Endothelial cell of umbilical vein (primary cell): ENCODE results near the gene FBXO8. TPM values are rescaled to one million over a fixed set of nuclear protein-coding genes. Genes with fewer than 3 reads are reported as not detected.

Source experiments
- BruUV-seq: library from RNA; stranded (reverse); fragments of 400-500 nt; replicated peaks from 2 replicates; lab custom pipeline; 2021; lab: Mats Ljungman, UMichigan
- CTCF ChIA-PET: fragments of 300-600, 350-600 bp; sonication (Branson Sonifier 250); formaldehyde crosslinking; loops from one replicate; lab custom pipeline; 2021; ENCODE audit warnings: antibody characterized with exemption, inconsistent platforms; lab: Charles Lee
- POLR2A ChIA-PET: fragments of 300-600, 350-600 bp; sonication (Branson Sonifier 250); formaldehyde crosslinking; loops from one replicate; lab custom pipeline; 2021; ENCODE audit warnings: antibody characterized with exemption, inconsistent platforms; lab: Charles Lee
- DNase-seq: peaks from one replicate; pipeline ENCODE4 v3.0.0-alpha.2; 2011; ENCODE audit warnings: low read depth, low spot score
- FAIRE-seq: peaks from 2 replicates; lab custom pipeline; 2011; peaks lifted over from hg19 to GRCh38; lab: Jason Lieb, UNC
- H2AFZ ChIP-seq: 2 replicates; pipeline ENCODE4 v1.6.0; 2012; ENCODE audit warnings: low read depth, low read length, control low read depth, inconsistent platforms
- H3K27ac ChIP-seq: 2 replicates; pipeline ENCODE4 v1.5.1; 2011; ENCODE audit warnings: low read depth, mild to moderate bottlenecking, control low read depth, low read length, moderate library complexity; ENCODE audit not compliant: insufficient read depth
- H3K27me3 ChIP-seq, 2 experiments: 2 replicates each; pipeline versions ENCODE4 v1.6.0 to v1.6.1; 2011; ENCODE audit warnings: low read length in 2 of 2, mixed read lengths in 1 of 2; ENCODE audit not compliant: control insufficient read depth in 2 of 2, insufficient read depth in 2 of 2
- H3K36me3 ChIP-seq, 2 experiments: 2 replicates in 1 of 2; 3 replicates in 1 of 2; pipeline ENCODE4 v1.5.1; 2011; ENCODE audit warnings: low read length in 2 of 2, mild to moderate bottlenecking in 1 of 2, moderate library complexity in 1 of 2; ENCODE audit not compliant: control insufficient read depth in 2 of 2, insufficient read depth in 2 of 2; ENCODE audit errors: extremely low read depth in 1 of 2
- H3K4me1 ChIP-seq: 3 replicates; pipeline ENCODE4 v1.5.1; 2011; ENCODE audit warnings: mild to moderate bottlenecking, low read length; ENCODE audit not compliant: control insufficient read depth, insufficient read depth; ENCODE audit errors: extremely low read depth
- H3K4me2 ChIP-seq: 2 replicates; pipeline ENCODE4 v1.6.1; 2011; ENCODE audit warnings: low read length, control low read depth, mixed read lengths; ENCODE audit not compliant: insufficient read depth
- H3K4me3 ChIP-seq, 3 experiments: fragments of 200-600 bp in 1 of 3; sonication (generic), shearing (Covaris generic) in 1 of 3; replicated peaks in 1 of 3; 2 replicates each; pipeline ENCODE4 v1.5.1; 2011 to 2016; ENCODE audit warnings: control low read depth in 3 of 3, low read length in 3 of 3, mild to moderate bottlenecking in 2 of 3, inconsistent platforms in 1 of 3, low read depth in 1 of 3, moderate library complexity in 1 of 3; ENCODE audit not compliant: insufficient read depth in 1 of 3
- H3K79me2 ChIP-seq: 2 replicates; pipeline ENCODE4 v1.6.0; 2012; ENCODE audit warnings: low read length, inconsistent platforms; ENCODE audit not compliant: control insufficient read depth, insufficient read depth
- H3K9ac ChIP-seq: replicated peaks from 2 replicates; pipeline ENCODE3; 2011; ENCODE audit warnings: low read length, control low read depth; ENCODE audit not compliant: insufficient read depth; ENCODE audit errors: extremely low read depth
- H3K9me1 ChIP-seq: replicated peaks from 3 replicates; pipeline ENCODE4 v1.6.0; 2011; ENCODE audit warnings: mild to moderate bottlenecking, low read length; ENCODE audit not compliant: control insufficient read depth, insufficient read depth; ENCODE audit errors: extremely low read depth
- H3K9me3 ChIP-seq: replicated peaks from 2 replicates; pipeline ENCODE4 v1.5.1; 2012; ENCODE audit warnings: low read length, inconsistent platforms; ENCODE audit not compliant: control insufficient read depth, insufficient read depth
- H4K20me1 ChIP-seq: replicated peaks from 2 replicates; pipeline ENCODE3; 2011; ENCODE audit warnings: mild to moderate bottlenecking, low read length; ENCODE audit not compliant: control insufficient read depth, insufficient read depth; ENCODE audit errors: extremely low read depth
- CTCF ChIP-seq, 2 donors: IDR thresholded peaks; 1 replicate in 1 of 2; 2 replicates in 1 of 2; pipeline ENCODE4 v1.5.1; 2011; ENCODE audit warnings: low read length in 2 of 2, mild to moderate bottlenecking in 2 of 2, moderate library complexity in 2 of 2, control low read depth in 1 of 2, inconsistent platforms in 1 of 2, low read depth in 1 of 2; ENCODE audit not compliant: insufficient read depth in 1 of 2; ENCODE audit errors: extremely low read depth in 1 of 2
- EZH2 ChIP-seq: IDR thresholded peaks from 2 replicates; pipeline ENCODE4 v1.6.1; 2012; ENCODE audit warnings: borderline replicate concordance, low read depth, mild to moderate bottlenecking, moderate library complexity, low read length, inconsistent platforms; ENCODE audit not compliant: severe bottlenecking
- FOS ChIP-seq: IDR thresholded peaks from 2 replicates; pipeline ENCODE4 v1.6.1; 2011; ENCODE audit warnings: mild to moderate bottlenecking, low read length, moderate library complexity, borderline replicate concordance; ENCODE audit not compliant: insufficient read depth
- GATA2 ChIP-seq: IDR thresholded peaks from 2 replicates; pipeline ENCODE4 v1.7.0; 2011; ENCODE audit warnings: low read depth, mild to moderate bottlenecking, moderate library complexity, mixed read lengths, low read length; ENCODE audit not compliant: insufficient read length, insufficient read depth
- JUN ChIP-seq: IDR thresholded peaks from 2 replicates; pipeline ENCODE4 v1.6.1; 2011; ENCODE audit warnings: borderline replicate concordance, low read depth; ENCODE audit not compliant: insufficient read length, insufficient read depth
- MAX ChIP-seq: IDR thresholded peaks from 2 replicates; pipeline ENCODE4 v1.6.1; 2011; ENCODE audit not compliant: insufficient read depth, insufficient read length
- MYC ChIP-seq: IDR thresholded peaks from one replicate; pipeline ENCODE4 v1.6.1; 2011; ENCODE audit warnings: mild to moderate bottlenecking, low read depth, low read length
- POLR2A ChIP-seq: IDR thresholded peaks from 2 replicates; pipeline ENCODE4 v1.6.1; 2012; ENCODE audit warnings: low read depth, mild to moderate bottlenecking, control low read depth, low read length
- POLR2AphosphoS5 ChIP-seq: IDR thresholded peaks from 2 replicates; pipeline ENCODE4 v1.6.1; 2012; ENCODE audit warnings: low read depth, mild to moderate bottlenecking, control low read depth, low read length, moderate library complexity; ENCODE audit not compliant: insufficient read depth
- dilution Hi-C: fragments of 300-500 bp; cut with MboI; formaldehyde crosslinking; loops from one replicate; pipeline ENCODE4 v1.15.0; 2019; ENCODE audit warnings: low sequenced_read_pairs; ENCODE audit not compliant: extremely low pct_ligation_motif_present
- intact Hi-C: fragments of 100-400 bp; cut with micrococcal nuclease; formaldehyde crosslinking; loops from one replicate; pipeline ENCODE4 v1.10.0; 2022
- polyA plus RNA-seq, 4 experiments: library from polyadenylated mRNA; depleted of rRNA in 3 of 4; stranded (reverse) in 3 of 4; unstranded in 1 of 4; fragments of >200 nt; gene quantifications; 2 replicates each; pipeline versions ENCODE4 v1.2.1 to v1.2.3, GENCODE V29; 2011 to 2012; ENCODE audit warnings: missing spikeins in 1 of 4
- total RNA-seq: library from RNA; stranded (reverse); gene quantifications from 2 replicates; pipeline ENCODE4 v1.2.3, GENCODE V29; 2021

The FBXO8 gene
- total and polyA plus RNA-seq, 2 donors (not counting 3 experiments of a cell fraction or from before 2014, with no cell fraction given) = 9.9 to 14.5 TPM

GRCh38 chr4:174284487-174284886, 1.0 kb upstream of the FBXO8 start:
- dilution Hi-C loops = no loop called here
- Histone ChIP-seq H3K27ac (peak overlapping the region; percentile 99), H3K36me3 (no peaks in the 10 kb centered on the region), H3K79me2 (peaks cover 29% of the 10 kb centered on the region), H3K4me1 (peaks cover 17% of the 10 kb centered on the region), H2AFZ (peak overlapping the region; percentile 99), H3K9me1 (no peaks in the 10 kb centered on the region), H3K4me2 (peak overlapping the region; percentile 96), H3K9ac (peak overlapping the region; percentile 100), H4K20me1 (no peaks in the 10 kb centered on the region), H3K9me3 (no peaks in the 10 kb centered on the region), H3K27me3 (no peaks in the 10 kb centered on the region), H3K4me3 (peak overlapping the region; percentile 77 to 97 (median 82))
- TF ChIP-seq MAX = no peak
- no peak for TF ChIP-seq EZH2
- no peak for TF ChIP-seq POLR2A
- intact Hi-C loops = no loop called here
- ChIA-PET POLR2A (interaction anchor here (0.9 kb wide), 1 partner anchor 26 kb away, joined by 4 read pairs; no protein-coding TSS in a partner anchor), CTCF (interaction anchor here (1.4 to 1.5 kb wide), 2 partner anchors 24 to 34 kb away, joined by 4 read pairs; no protein-coding TSS in a partner anchor)
- no peak for FAIRE-seq
- BruUV-seq = no TSS peak
- no peak for DNase-seq

GRCh38 chr4:174282836-174283506, 496 bp downstream of the FBXO8 start:
- ChIA-PET POLR2A (no interaction called here), CTCF (interaction anchor here (1.0 to 1.5 kb wide), 3 partner anchors 9 to 36 kb away, joined by 3 to 4 read pairs (median 4); no protein-coding TSS in a partner anchor)
- dilution Hi-C loops = no loop called here

More at GRCh38 chr4:174282836-174283506, 496 bp downstream of the FBXO8 start:
- peak overlapping the region; percentile 99 for H3K27ac ChIP-seq
- H3K9me1 ChIP-seq = no peaks in the 10 kb centered on the region
- peak overlapping the region; percentile 100 for H3K9ac ChIP-seq
- BruUV-seq = TSS peak; percentile 76
- H2AFZ ChIP-seq = peak overlapping the region; percentile 99
- H3K4me3 ChIP-seq = peak overlapping the region; percentile 77 to 97 (median 82)
- H3K4me2 ChIP-seq = peak overlapping the region; percentile 96
- H4K20me1 ChIP-seq = no peaks in the 10 kb centered on the region
- DNase-seq (peak; percentile 93), FAIRE-seq (peak; percentile 80)
- no peaks in the 10 kb centered on the region for H3K9me3 ChIP-seq
- no peaks in the 10 kb centered on the region for H3K27me3 ChIP-seq
- peaks cover 17% of the 10 kb centered on the region for H3K4me1 ChIP-seq
- no peak for TF ChIP-seq GATA2
- TF ChIP-seq FOS = no peak
- no peak for TF ChIP-seq CTCF (IDR thresholded peaks at IDR 0.05; ENCODE audit: extremely low read depth in 1 of 2, insufficient read depth in 1 of 2, low read depth in 1 of 2, low read length in 2 of 2)
- no peak for TF ChIP-seq EZH2
- TF ChIP-seq MYC = no peak
- TF ChIP-seq POLR2A = no peak
- no peak for TF ChIP-seq JUN
- no peak for TF ChIP-seq MAX
- TF ChIP-seq POLR2AphosphoS5 = no peak
- no peaks in the 10 kb centered on the region for H3K36me3 ChIP-seq
- peaks cover 30% of the 10 kb centered on the region for H3K79me2 ChIP-seq
- intact Hi-C loops = no loop called here
